H1 (cell line): Measurements from ENCODE around the gene NKAIN4.

Experiments
- CEBPB ChIP-seq: IDR thresholded peaks from 2 replicates; pipeline ENCODE4 v1.6.1; 2012; ENCODE audit warnings: low read depth, low read length
- GABPA ChIP-seq: IDR thresholded peaks from 2 replicates; pipeline ENCODE4 v1.6.1; 2011; ENCODE audit warnings: mild to moderate bottlenecking, low read length, moderate library complexity, borderline replicate concordance; ENCODE audit not compliant: insufficient read depth
- JUND ChIP-seq: IDR thresholded peaks from 2 replicates; pipeline ENCODE4 v1.6.1; 2011; ENCODE audit warnings: mild to moderate bottlenecking, improper control_type of control experiment, low read length
- RAD21 ChIP-seq, 2 experiments: IDR thresholded peaks in 1 of 2; conservative IDR thresholded peaks in 1 of 2; 2 replicates each; pipeline ENCODE4 v1.6.1; 2011; ENCODE audit warnings: low read depth in 2 of 2, low read length in 2 of 2, improper control_type of control experiment in 1 of 2, inconsistent platforms in 1 of 2, mild to moderate bottlenecking in 1 of 2, moderate library complexity in 1 of 2
- SAP30 ChIP-seq: fragments of 300-600 bp; sonication (generic); IDR thresholded peaks from 2 replicates; pipeline ENCODE4 v1.7.1; 2012; ENCODE audit warnings: low read length, moderate library complexity, mild to moderate bottlenecking, inconsistent platforms; ENCODE audit not compliant: insufficient read depth, insufficient replicate concordance
- SP2 ChIP-seq: IDR thresholded peaks from 2 replicates; pipeline ENCODE4 v1.6.1; 2012; ENCODE audit warnings: mild to moderate bottlenecking, low read length, inconsistent platforms
- YY1 ChIP-seq: IDR thresholded peaks from 2 replicates; pipeline ENCODE4 v1.6.1; 2011; ENCODE audit warnings: low read depth, mild to moderate bottlenecking, low read length
- ZNF274 ChIP-seq: IDR thresholded peaks from 2 replicates; pipeline ENCODE4 v1.7.0; 2012; ENCODE audit warnings: low read length, borderline replicate concordance; ENCODE audit errors: extremely low read depth
- TF ChIP-seq, protein P1 (sequence below): IDR thresholded peaks from 2 replicates; pipeline ENCODE4 v1.6.1; 2011; ENCODE audit warnings: low read length, improper control_type of control experiment
- TF ChIP-seq, protein P2 (sequence below), 3 experiments: IDR thresholded peaks; 1 replicate in 2 of 3; 2 replicates in 1 of 3; pipeline versions ENCODE4 v1.5.1 to v1.6.1; 2011; ENCODE audit warnings: low read length in 3 of 3, mild to moderate bottlenecking in 3 of 3, inconsistent platforms in 2 of 3, low read depth in 1 of 3, moderate library complexity in 1 of 3; ENCODE audit not compliant: insufficient read depth in 1 of 3; ENCODE audit errors: control extremely low read depth in 1 of 3
- TF ChIP-seq, protein P3 (sequence below): IDR thresholded peaks from 2 replicates; pipeline ENCODE4 v1.6.1; 2012; ENCODE audit warnings: low read length, inconsistent platforms
- TF ChIP-seq, protein P4 (sequence below): IDR thresholded peaks from 2 replicates; pipeline ENCODE4 v1.6.1; 2011; ENCODE audit warnings: low read depth, mild to moderate bottlenecking, low read length; ENCODE audit not compliant: insufficient read depth

DNA sequence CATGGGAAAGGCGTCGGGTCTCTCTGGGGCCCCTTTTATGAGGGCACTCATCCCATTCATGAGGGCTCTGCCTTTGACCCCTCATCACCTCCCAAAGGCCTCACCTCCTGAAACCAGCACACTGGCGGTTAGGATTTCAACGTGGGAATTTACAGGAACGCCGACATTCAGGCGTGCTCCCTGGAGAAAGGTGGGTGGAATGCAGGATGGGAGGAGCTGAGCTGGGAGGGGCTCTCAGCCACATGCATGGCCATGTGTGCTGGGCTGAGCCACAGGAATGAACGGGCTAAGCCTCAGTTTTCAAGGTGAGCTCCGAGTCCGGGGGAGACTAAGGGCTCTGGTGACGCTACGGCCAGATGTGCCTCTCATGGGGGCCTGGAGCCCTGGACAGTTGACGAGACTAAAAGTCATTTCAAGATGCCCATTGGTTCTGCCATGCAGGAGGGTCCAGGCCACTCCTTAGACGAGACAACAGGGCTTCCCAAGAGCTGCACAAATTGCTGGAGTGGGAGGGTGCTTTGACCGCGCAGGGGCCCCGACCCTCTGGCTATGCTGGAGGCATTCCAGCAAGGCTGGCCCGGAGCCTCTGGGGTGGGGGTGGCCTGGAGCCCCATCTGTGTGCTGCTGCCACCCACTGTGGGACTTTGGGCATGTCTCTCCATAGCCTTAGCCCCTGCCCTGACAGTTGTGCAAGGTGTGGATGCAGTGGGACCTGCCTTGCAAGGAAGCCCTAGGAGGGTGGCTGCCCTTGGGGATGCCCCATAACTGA is 14.6 kb upstream of the NKAIN4 start:
- TF ChIP-seq, protein P1, sequence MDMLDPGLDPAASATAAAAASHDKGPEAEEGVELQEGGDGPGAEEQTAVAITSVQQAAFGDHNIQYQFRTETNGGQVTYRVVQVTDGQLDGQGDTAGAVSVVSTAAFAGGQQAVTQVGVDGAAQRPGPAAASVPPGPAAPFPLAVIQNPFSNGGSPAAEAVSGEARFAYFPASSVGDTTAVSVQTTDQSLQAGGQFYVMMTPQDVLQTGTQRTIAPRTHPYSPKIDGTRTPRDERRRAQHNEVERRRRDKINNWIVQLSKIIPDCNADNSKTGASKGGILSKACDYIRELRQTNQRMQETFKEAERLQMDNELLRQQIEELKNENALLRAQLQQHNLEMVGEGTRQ: no peak
- TF ChIP-seq CEBPB: no peak
- TF ChIP-seq, protein P2, sequence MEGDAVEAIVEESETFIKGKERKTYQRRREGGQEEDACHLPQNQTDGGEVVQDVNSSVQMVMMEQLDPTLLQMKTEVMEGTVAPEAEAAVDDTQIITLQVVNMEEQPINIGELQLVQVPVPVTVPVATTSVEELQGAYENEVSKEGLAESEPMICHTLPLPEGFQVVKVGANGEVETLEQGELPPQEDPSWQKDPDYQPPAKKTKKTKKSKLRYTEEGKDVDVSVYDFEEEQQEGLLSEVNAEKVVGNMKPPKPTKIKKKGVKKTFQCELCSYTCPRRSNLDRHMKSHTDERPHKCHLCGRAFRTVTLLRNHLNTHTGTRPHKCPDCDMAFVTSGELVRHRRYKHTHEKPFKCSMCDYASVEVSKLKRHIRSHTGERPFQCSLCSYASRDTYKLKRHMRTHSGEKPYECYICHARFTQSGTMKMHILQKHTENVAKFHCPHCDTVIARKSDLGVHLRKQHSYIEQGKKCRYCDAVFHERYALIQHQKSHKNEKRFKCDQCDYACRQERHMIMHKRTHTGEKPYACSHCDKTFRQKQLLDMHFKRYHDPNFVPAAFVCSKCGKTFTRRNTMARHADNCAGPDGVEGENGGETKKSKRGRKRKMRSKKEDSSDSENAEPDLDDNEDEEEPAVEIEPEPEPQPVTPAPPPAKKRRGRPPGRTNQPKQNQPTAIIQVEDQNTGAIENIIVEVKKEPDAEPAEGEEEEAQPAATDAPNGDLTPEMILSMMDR (IDR thresholded peaks at IDR 0.05; ENCODE audit: control extremely low read depth in 1 of 3, insufficient read depth in 1 of 3, low read depth in 1 of 3, low read length in 3 of 3): no peak
- TF ChIP-seq GABPA: no peak
- TF ChIP-seq SP2: no peak
- TF ChIP-seq, protein P3, sequence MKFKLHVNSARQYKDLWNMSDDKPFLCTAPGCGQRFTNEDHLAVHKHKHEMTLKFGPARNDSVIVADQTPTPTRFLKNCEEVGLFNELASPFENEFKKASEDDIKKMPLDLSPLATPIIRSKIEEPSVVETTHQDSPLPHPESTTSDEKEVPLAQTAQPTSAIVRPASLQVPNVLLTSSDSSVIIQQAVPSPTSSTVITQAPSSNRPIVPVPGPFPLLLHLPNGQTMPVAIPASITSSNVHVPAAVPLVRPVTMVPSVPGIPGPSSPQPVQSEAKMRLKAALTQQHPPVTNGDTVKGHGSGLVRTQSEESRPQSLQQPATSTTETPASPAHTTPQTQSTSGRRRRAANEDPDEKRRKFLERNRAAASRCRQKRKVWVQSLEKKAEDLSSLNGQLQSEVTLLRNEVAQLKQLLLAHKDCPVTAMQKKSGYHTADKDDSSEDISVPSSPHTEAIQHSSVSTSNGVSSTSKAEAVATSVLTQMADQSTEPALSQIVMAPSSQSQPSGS: no peak
- no peak for TF ChIP-seq ZNF274
- TF ChIP-seq YY1: no peak
- no peak for TF ChIP-seq RAD21 (IDR thresholded peaks at IDR 0.05 in 1 of 2, conservative IDR thresholded peaks at IDR 0.05 in 1 of 2; ENCODE audit: low read depth in 2 of 2, low read length in 2 of 2)
- no peak for TF ChIP-seq JUND
- TF ChIP-seq SAP30: no peak
- TF ChIP-seq, protein P4, sequence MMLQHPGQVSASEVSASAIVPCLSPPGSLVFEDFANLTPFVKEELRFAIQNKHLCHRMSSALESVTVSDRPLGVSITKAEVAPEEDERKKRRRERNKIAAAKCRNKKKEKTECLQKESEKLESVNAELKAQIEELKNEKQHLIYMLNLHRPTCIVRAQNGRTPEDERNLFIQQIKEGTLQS: no peak
